WTC11 (cell line): Measurements from ENCODE around the gene ZNF503. TPM values are rescaled to one million over a fixed set of nuclear protein-coding genes. Genes with fewer than 3 reads are reported as not detected.
A peak's percentile ranks its signal among the peaks of the same experiment; 100 is the strongest.
"Not testable (repeated sequence)": the region's sequence is repeated elsewhere in the genome, so short reads cannot be mapped to it uniquely, and the experiment has no call there.

ENCODE experiments used
- ATAC-seq: fragments of 200-7000 bp; cut with Tn5 transposase; 2 replicates; pipeline ENCODE4 v1.10.0; 2021; ENCODE audit warnings: mild to moderate bottlenecking, moderate library complexity
- CTCF ChIA-PET: fragments of 300-600 bp; sonication (Branson Sonifier 250); formaldehyde crosslinking; loops from one replicate; lab custom pipeline; 2021; ENCODE audit warnings: antibody characterized with exemption; lab: Charles Lee
- POLR2A ChIA-PET: fragments of 350-600 bp; sonication (Branson Sonifier 250); formaldehyde crosslinking; loops from one replicate; lab custom pipeline; 2021; ENCODE audit warnings: antibody characterized with exemption; lab: Charles Lee
- DNase-seq: peaks from one replicate; pipeline ENCODE4 v3.0.0; 2021; ENCODE audit warnings: low spot score
- H3K27ac Mint-ChIP-seq: 2 replicates; pipeline ENCODE4 v1.8.0; 2021; ENCODE audit warnings: mixed read lengths
- H3K27me3 Mint-ChIP-seq: 2 replicates; pipeline ENCODE4 v1.8.0; 2021; ENCODE audit warnings: low read depth, mild to moderate bottlenecking, moderate library complexity, mixed read lengths
- H3K36me3 Mint-ChIP-seq: 2 replicates; pipeline ENCODE4 v1.8.0; 2021; ENCODE audit warnings: mixed read lengths
- H3K4me1 Mint-ChIP-seq: 2 replicates; pipeline ENCODE4 v1.8.0; 2022; ENCODE audit warnings: mixed read lengths
- H3K4me3 Mint-ChIP-seq: 2 replicates; pipeline ENCODE4 v1.8.0; 2021; ENCODE audit warnings: mild to moderate bottlenecking, moderate library complexity, mixed read lengths
- H3K9me3 Mint-ChIP-seq: 2 replicates; pipeline ENCODE4 v1.8.0; 2021; ENCODE audit warnings: mixed read lengths
- CREB1 ChIP-seq: sonication (generic); formaldehyde crosslinking; IDR thresholded peaks from 2 replicates; pipeline ENCODE4 v1.8.0; 2023; ENCODE audit warnings: mild to moderate bottlenecking, missing genetic modification reagents
- E2F1 ChIP-seq: sonication (generic); formaldehyde crosslinking; IDR thresholded peaks from 2 replicates; pipeline ENCODE4 v1.8.0; 2022; ENCODE audit warnings: mild to moderate bottlenecking, missing genetic modification reagents
- ELF4 ChIP-seq: sonication (generic); formaldehyde crosslinking; IDR thresholded peaks from 2 replicates; pipeline ENCODE4 v1.8.1; 2022; ENCODE audit warnings: low read depth, mild to moderate bottlenecking, moderate library complexity, missing genetic modification reagents
- ESRRA ChIP-seq: sonication (generic); formaldehyde crosslinking; IDR thresholded peaks from 2 replicates; pipeline ENCODE4 v1.8.1; 2022; ENCODE audit warnings: mild to moderate bottlenecking, missing genetic modification reagents, borderline replicate concordance
- GTF2I ChIP-seq: fragments of 250-450 bp; sonication (Bioruptor Pico); conservative IDR thresholded peaks from 2 replicates; pipeline ENCODE4 v1.4.0; 2021; ENCODE audit warnings: mild to moderate bottlenecking
- HMGA2 ChIP-seq: fragments of 250-450 bp; sonication (Bioruptor Pico); IDR thresholded peaks from 2 replicates; pipeline ENCODE4 v1.4.0; 2021; ENCODE audit warnings: mild to moderate bottlenecking, moderate library complexity
- JUN ChIP-seq: sonication (generic); formaldehyde crosslinking; IDR thresholded peaks from 2 replicates; pipeline ENCODE4 v1.8.0; 2023; ENCODE audit warnings: mild to moderate bottlenecking, missing genetic modification reagents
- MAX ChIP-seq: sonication (generic); formaldehyde crosslinking; IDR thresholded peaks from 2 replicates; pipeline ENCODE4 v1.8.0; 2022; ENCODE audit warnings: mild to moderate bottlenecking, missing genetic modification reagents
- NR3C1 ChIP-seq: sonication (generic); formaldehyde crosslinking; conservative IDR thresholded peaks from 2 replicates; pipeline ENCODE4 v1.8.1; 2023; ENCODE audit warnings: low read depth, mild to moderate bottlenecking, missing genetic modification reagents
- PRRX2 ChIP-seq: fragments of 250-450 bp; sonication (Bioruptor Pico); IDR thresholded peaks from 2 replicates; pipeline ENCODE4 v1.8.0; 2021; ENCODE audit warnings: mild to moderate bottlenecking
- RELA ChIP-seq: sonication (generic); formaldehyde crosslinking; IDR thresholded peaks from 2 replicates; pipeline ENCODE4 v1.8.1; 2022; ENCODE audit warnings: missing genetic modification reagents, mild to moderate bottlenecking, borderline replicate concordance
- SMAD3 ChIP-seq: sonication (generic); formaldehyde crosslinking; IDR thresholded peaks from 2 replicates; pipeline ENCODE4 v1.8.0; 2022; ENCODE audit warnings: missing genetic modification reagents, mild to moderate bottlenecking, borderline replicate concordance
- SMAD4 ChIP-seq: sonication (generic); formaldehyde crosslinking; IDR thresholded peaks from 2 replicates; pipeline ENCODE4 v1.8.0; 2022; ENCODE audit warnings: mild to moderate bottlenecking, missing genetic modification reagents
- ZNF396 ChIP-seq: fragments of 250-450 bp; sonication (Bioruptor Pico); IDR thresholded peaks from 2 replicates; pipeline ENCODE4 v1.8.0; 2021; ENCODE audit warnings: mild to moderate bottlenecking, moderate library complexity, borderline replicate concordance
- total RNA-seq: library from RNA; stranded (reverse); gene quantifications from 3 replicates; pipeline ENCODE4 v1.2.3, GENCODE V29; 2021
- TF ChIP-seq, protein P1 (sequence below): fragments of 200-600 bp; IDR thresholded peaks from 2 replicates; pipeline ENCODE4 v1.8.0; 2022; ENCODE audit warnings: antibody characterized with exemption
- TF ChIP-seq, protein P2 (sequence below): sonication (generic); formaldehyde crosslinking; IDR thresholded peaks from 2 replicates; pipeline ENCODE4 v1.8.1; 2023; ENCODE audit warnings: mild to moderate bottlenecking, missing genetic modification reagents, borderline replicate concordance

The ZNF503 gene
- total RNA-seq, 1 experiment from 2014 or later = 0.39 TPM

- Mint-ChIP-seq H3K27ac (no peak overlapping the region), H3K36me3 (0 out of 2 replicates have a peak, but pooled peaks cover 3% of the 10 kb centered on the region), H3K9me3 (peaks cover 12% of the 10 kb centered on the region), H3K27me3 (peaks cover 11% of the 10 kb centered on the region), H3K4me1 (no peaks in the 10 kb centered on the region), H3K4me3 (no peak overlapping the region)
- ATAC-seq (no peak), DNase-seq (no peak)
- ChIA-PET CTCF (no interaction called here), POLR2A (no interaction called here)
- TF ChIP-seq, protein P1, sequence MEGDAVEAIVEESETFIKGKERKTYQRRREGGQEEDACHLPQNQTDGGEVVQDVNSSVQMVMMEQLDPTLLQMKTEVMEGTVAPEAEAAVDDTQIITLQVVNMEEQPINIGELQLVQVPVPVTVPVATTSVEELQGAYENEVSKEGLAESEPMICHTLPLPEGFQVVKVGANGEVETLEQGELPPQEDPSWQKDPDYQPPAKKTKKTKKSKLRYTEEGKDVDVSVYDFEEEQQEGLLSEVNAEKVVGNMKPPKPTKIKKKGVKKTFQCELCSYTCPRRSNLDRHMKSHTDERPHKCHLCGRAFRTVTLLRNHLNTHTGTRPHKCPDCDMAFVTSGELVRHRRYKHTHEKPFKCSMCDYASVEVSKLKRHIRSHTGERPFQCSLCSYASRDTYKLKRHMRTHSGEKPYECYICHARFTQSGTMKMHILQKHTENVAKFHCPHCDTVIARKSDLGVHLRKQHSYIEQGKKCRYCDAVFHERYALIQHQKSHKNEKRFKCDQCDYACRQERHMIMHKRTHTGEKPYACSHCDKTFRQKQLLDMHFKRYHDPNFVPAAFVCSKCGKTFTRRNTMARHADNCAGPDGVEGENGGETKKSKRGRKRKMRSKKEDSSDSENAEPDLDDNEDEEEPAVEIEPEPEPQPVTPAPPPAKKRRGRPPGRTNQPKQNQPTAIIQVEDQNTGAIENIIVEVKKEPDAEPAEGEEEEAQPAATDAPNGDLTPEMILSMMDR = no peak
- TF ChIP-seq GTF2I = no peak
- TF ChIP-seq JUN (CRISPR knock-in tag) = no peak
- TF ChIP-seq MAX (CRISPR knock-in tag) = no peak
Observed at GRCh38 chr10:75367021-75367487, 34.5 kb downstream of the ZNF503 start.

GRCh38 chr10:75363431-75363830 is 38.1 kb downstream of the ZNF503 start:
- no peak overlapping the region for H3K4me3 Mint-ChIP-seq
- peaks cover 5% of the 10 kb centered on the region for H3K27me3 Mint-ChIP-seq
- DNase-seq (no peak), ATAC-seq (no peak)
- POLR2A ChIA-PET = no interaction called here
- no peaks in the 10 kb centered on the region for H3K4me1 Mint-ChIP-seq
- H3K36me3 Mint-ChIP-seq = no peaks in the 10 kb centered on the region
- CTCF ChIA-PET = no interaction called here
- peaks cover 3% of the 10 kb centered on the region; the same call in 1 of the 2 replicates for H3K9me3 Mint-ChIP-seq
- H3K27ac Mint-ChIP-seq = no peak overlapping the region
- TF ChIP-seq ZNF396 (CRISPR knock-in tag) (no peak), CREB1 (CRISPR knock-in tag) (no peak), SMAD3 (no peak), HMGA2 (CRISPR knock-in tag) (no peak), E2F1 (CRISPR knock-in tag) (no peak), ESRRA (CRISPR knock-in tag) (no peak), PRRX2 (CRISPR knock-in tag) (no peak), JUN (CRISPR knock-in tag) (no peak)

DNA sequence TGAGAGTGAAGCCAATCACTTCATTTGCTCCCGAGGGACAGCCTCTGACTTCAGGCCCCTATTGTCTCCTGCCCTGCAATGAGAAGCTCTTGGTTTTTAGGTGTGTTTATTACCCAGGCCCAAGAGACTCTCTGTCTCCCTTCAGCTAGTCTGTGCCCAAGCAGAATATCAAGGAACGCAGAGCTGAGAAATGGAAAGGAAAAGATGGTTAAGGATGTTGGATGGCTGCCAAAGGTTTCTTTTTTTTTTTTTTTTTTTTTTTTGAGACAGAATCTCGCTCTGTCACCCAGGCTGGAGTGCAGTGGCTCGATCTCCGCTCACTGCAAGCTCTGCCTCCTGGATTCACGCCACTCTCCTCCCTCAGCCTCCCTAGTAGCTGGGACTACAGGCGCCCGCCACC is 41.7 kb downstream of the ZNF503 start:
- ATAC-seq, H3K36me3 Mint-ChIP-seq, H3K4me1 Mint-ChIP-seq, H3K27me3 Mint-ChIP-seq, H3K4me3 Mint-ChIP-seq, CTCF ChIA-PET, DNase-seq, POLR2A ChIA-PET, H3K9me3 Mint-ChIP-seq, H3K27ac Mint-ChIP-seq: not testable (repeated sequence)

GRCh38 chr10:75358835-75359421 is 42.6 kb downstream of the ZNF503 start:
- POLR2A ChIA-PET = no interaction called here
- DNase-seq (no peak), ATAC-seq (no peak)
- Mint-ChIP-seq H3K4me1 (no peaks in the 10 kb centered on the region), H3K36me3 (no peaks in the 10 kb centered on the region), H3K27ac (no peak overlapping the region), H3K9me3 (no peaks in the 10 kb centered on the region; the same call in 1 of the 2 replicates), H3K27me3 (peaks cover 5% of the 10 kb centered on the region), H3K4me3 (no peak overlapping the region)
- TF ChIP-seq RELA (CRISPR knock-in tag) = no peak
- no peak for TF ChIP-seq CREB1 (CRISPR knock-in tag)
- TF ChIP-seq NR3C1 (CRISPR knock-in tag) = no peak
- TF ChIP-seq SMAD4 = no peak
- TF ChIP-seq MAX (CRISPR knock-in tag) = peak; percentile 27; the same call in 1 of the 2 replicates
- no peak for TF ChIP-seq ELF4
- TF ChIP-seq, protein P2, sequence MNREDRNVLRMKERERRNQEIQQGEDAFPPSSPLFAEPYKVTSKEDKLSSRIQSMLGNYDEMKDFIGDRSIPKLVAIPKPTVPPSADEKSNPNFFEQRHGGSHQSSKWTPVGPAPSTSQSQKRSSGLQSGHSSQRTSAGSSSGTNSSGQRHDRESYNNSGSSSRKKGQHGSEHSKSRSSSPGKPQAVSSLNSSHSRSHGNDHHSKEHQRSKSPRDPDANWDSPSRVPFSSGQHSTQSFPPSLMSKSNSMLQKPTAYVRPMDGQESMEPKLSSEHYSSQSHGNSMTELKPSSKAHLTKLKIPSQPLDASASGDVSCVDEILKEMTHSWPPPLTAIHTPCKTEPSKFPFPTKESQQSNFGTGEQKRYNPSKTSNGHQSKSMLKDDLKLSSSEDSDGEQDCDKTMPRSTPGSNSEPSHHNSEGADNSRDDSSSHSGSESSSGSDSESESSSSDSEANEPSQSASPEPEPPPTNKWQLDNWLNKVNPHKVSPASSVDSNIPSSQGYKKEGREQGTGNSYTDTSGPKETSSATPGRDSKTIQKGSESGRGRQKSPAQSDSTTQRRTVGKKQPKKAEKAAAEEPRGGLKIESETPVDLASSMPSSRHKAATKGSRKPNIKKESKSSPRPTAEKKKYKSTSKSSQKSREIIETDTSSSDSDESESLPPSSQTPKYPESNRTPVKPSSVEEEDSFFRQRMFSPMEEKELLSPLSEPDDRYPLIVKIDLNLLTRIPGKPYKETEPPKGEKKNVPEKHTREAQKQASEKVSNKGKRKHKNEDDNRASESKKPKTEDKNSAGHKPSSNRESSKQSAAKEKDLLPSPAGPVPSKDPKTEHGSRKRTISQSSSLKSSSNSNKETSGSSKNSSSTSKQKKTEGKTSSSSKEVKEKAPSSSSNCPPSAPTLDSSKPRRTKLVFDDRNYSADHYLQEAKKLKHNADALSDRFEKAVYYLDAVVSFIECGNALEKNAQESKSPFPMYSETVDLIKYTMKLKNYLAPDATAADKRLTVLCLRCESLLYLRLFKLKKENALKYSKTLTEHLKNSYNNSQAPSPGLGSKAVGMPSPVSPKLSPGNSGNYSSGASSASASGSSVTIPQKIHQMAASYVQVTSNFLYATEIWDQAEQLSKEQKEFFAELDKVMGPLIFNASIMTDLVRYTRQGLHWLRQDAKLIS = no peak
- CTCF ChIA-PET = interaction anchor here (1.2 kb wide), 1 partner anchor 37 kb away, joined by 3 read pairs; no protein-coding TSS in a partner anchor
